CD14-positive monocyte (primary cell): ENCODE results near the gene RAC3. TPM values are rescaled to one million over a fixed set of nuclear protein-coding genes. Genes with fewer than 3 reads are reported as not detected.

Experiments
- DNase-seq, 3 donors: peaks; one replicate each; pipeline ENCODE4 v3.0.0-alpha.2; 2011 to 2022
- H2AFZ ChIP-seq: 2 replicates; pipeline ENCODE4 v1.6.0; 2012; ENCODE audit warnings: mild to moderate bottlenecking, low read depth, low read length, inconsistent platforms; ENCODE audit not compliant: insufficient read depth, poor library complexity, severe bottlenecking
- H3K27ac ChIP-seq, 2 donors: 1 replicate in 1 of 2; 2 replicates in 1 of 2; pipeline ENCODE4 v1.5.1; 2012 to 2013; ENCODE audit warnings: low read length in 2 of 2, control low read depth in 1 of 2, inconsistent platforms in 1 of 2, low read depth in 1 of 2, mild to moderate bottlenecking in 1 of 2
- H3K27me3 ChIP-seq, 2 donors: one replicate each; pipeline versions ENCODE4 v1.6.0 to v1.6.1; 2011 to 2013; ENCODE audit warnings: low read length in 2 of 2; ENCODE audit not compliant: control insufficient read depth in 2 of 2, insufficient read depth in 2 of 2
- H3K36me3 ChIP-seq, 2 donors: replicated peaks in 1 of 2; 1 replicate in 1 of 2; 2 replicates in 1 of 2; pipeline versions ENCODE4 v1.5.1 to v1.6.1; 2012 to 2013; ENCODE audit warnings: low read length in 2 of 2, control low read depth in 1 of 2, inconsistent platforms in 1 of 2, mild to moderate bottlenecking in 1 of 2; ENCODE audit not compliant: insufficient read depth in 2 of 2, control insufficient read depth in 1 of 2
- H3K4me1 ChIP-seq, 2 donors: 1 replicate in 1 of 2; 2 replicates in 1 of 2; pipeline versions ENCODE4 v1.5.1 to v1.6.1; 2012 to 2013; ENCODE audit warnings: low read length in 2 of 2, control low read depth in 1 of 2, inconsistent platforms in 1 of 2, mild to moderate bottlenecking in 1 of 2, moderate library complexity in 1 of 2; ENCODE audit not compliant: insufficient read depth in 2 of 2, control insufficient read depth in 1 of 2
- H3K4me2 ChIP-seq: replicated peaks from 2 replicates; pipeline ENCODE3; 2012; ENCODE audit warnings: low read length, moderate library complexity, mild to moderate bottlenecking; ENCODE audit not compliant: poor library complexity, severe bottlenecking; ENCODE audit errors: extremely low read depth
- H3K4me3 ChIP-seq, 3 experiments: fragments of 200-600 bp in 1 of 3; sonication (generic) in 1 of 3; replicated peaks in 1 of 3; 1 replicate in 2 of 3; 2 replicates in 1 of 3; pipeline ENCODE4 v1.5.1; 2011 to 2013; ENCODE audit warnings: low read length in 3 of 3, mild to moderate bottlenecking in 3 of 3, control low read depth in 2 of 3, low read depth in 2 of 3, inconsistent platforms in 1 of 3, moderate library complexity in 1 of 3
- H3K79me2 ChIP-seq: 2 replicates; pipeline ENCODE4 v1.6.0; 2012; ENCODE audit warnings: mild to moderate bottlenecking, control low read depth, inconsistent platforms, low read length, moderate library complexity; ENCODE audit not compliant: insufficient read depth
- H3K9ac ChIP-seq: 2 replicates; pipeline ENCODE4 v1.6.0; 2017; ENCODE audit warnings: low read length, mild to moderate bottlenecking; ENCODE audit not compliant: insufficient read depth, poor library complexity, severe bottlenecking
- H3K9me3 ChIP-seq, 2 donors: replicated peaks in 1 of 2; 1 replicate in 1 of 2; 2 replicates in 1 of 2; pipeline versions ENCODE4 v1.5.1 to v1.6.1; 2012 to 2013; ENCODE audit warnings: low read length in 2 of 2, control low read depth in 1 of 2; ENCODE audit not compliant: control insufficient read depth in 1 of 2, insufficient read depth in 1 of 2
- H4K20me1 ChIP-seq: 2 replicates; pipeline ENCODE4 v1.6.0; 2012; ENCODE audit warnings: mild to moderate bottlenecking, low read length, control low read depth, moderate library complexity; ENCODE audit not compliant: insufficient read depth
- H3K27ac Mint-ChIP-seq, 7 donors: one replicate each; pipeline ENCODE4 v1.8.0; 2020; ENCODE audit warnings: mild to moderate bottlenecking in 7 of 7, mixed read lengths in 7 of 7, moderate library complexity in 6 of 7, inconsistent platforms in 2 of 7
- H3K27me3 Mint-ChIP-seq, 3 donors: one replicate each; pipeline ENCODE4 v1.8.0; 2021 to 2022; ENCODE audit warnings: low read depth in 3 of 3, mild to moderate bottlenecking in 3 of 3, mixed read lengths in 3 of 3, moderate library complexity in 3 of 3, inconsistent platforms in 1 of 3
- H3K36me3 Mint-ChIP-seq, 2 donors: one replicate each; pipeline ENCODE4 v1.8.0; 2020; ENCODE audit warnings: mixed read lengths in 2 of 2, inconsistent platforms in 1 of 2, mild to moderate bottlenecking in 1 of 2
- H3K4me1 Mint-ChIP-seq: one replicate; pipeline ENCODE4 v1.8.0; 2020; ENCODE audit warnings: mild to moderate bottlenecking, mixed read lengths
- H3K4me3 Mint-ChIP-seq, 2 donors: one replicate each; pipeline ENCODE4 v1.8.0; 2020; ENCODE audit warnings: mild to moderate bottlenecking in 2 of 2, mixed read lengths in 2 of 2, moderate library complexity in 1 of 2
- H3K9me3 Mint-ChIP-seq, 7 donors: one replicate each; pipeline ENCODE4 v1.8.0; 2020 to 2022; ENCODE audit warnings: mixed read lengths in 7 of 7, mild to moderate bottlenecking in 6 of 7, moderate library complexity in 6 of 7, inconsistent platforms in 2 of 7
- WGBS: methylation state at CpG from one replicate; pipeline ENCODE4 v1.1.5; 2013; ENCODE audit warnings: missing lambda C conversion rate; ENCODE audit not compliant: insufficient coverage; 5-methylcytosine and 5-hydroxymethylcytosine counted together
- intact Hi-C, 2 donors: fragments of 100-400 bp; cut with micrococcal nuclease; formaldehyde crosslinking; loops; one replicate each; pipeline versions ENCODE4 v1.15.0 to v1.15.1; 2023
- polyA plus RNA-seq, 3 donors: library from polyadenylated mRNA; depleted of rRNA in 1 of 3; unstranded in 2 of 3; stranded (reverse) in 1 of 3; fragments of 300-500 nt in 2 of 3; fragments of >200 nt in 1 of 3; fragmentation: Illumina TruSeq in 2 of 3; gene quantifications; 1 replicate in 2 of 3; 2 replicates in 1 of 3; pipeline ENCODE4 v1.2.3, GENCODE V29; 2012 to 2021
- TF ChIP-seq, protein P1 (sequence below): fragments of 200-600 bp; IDR thresholded peaks from one replicate; pipeline ENCODE4 v1.8.0; 2022; ENCODE audit warnings: antibody characterized with exemption, mild to moderate bottlenecking

The RAC3 gene
- polyA plus RNA-seq, 3 donors: 1.8 TPM; not detected in 2

- Histone ChIP-seq H3K27ac (no peak overlapping the region), H3K36me3 (peaks cover 9 to 10% of the 10 kb centered on the region in 2 donors), H3K79me2 (no peaks in the 10 kb centered on the region), H2AFZ (no peak overlapping the region), H3K4me2 (no peak overlapping the region), H3K9me3 (no peaks in the 10 kb centered on the region), H3K4me3 (no peak overlapping the region), H3K4me1 (peaks cover 15 to 17% of the 10 kb centered on the region in 2 donors), H4K20me1 (no peaks in the 10 kb centered on the region), H3K9ac (no peak overlapping the region), H3K27me3 (no peaks in the 10 kb centered on the region)
- TF ChIP-seq, protein P1, sequence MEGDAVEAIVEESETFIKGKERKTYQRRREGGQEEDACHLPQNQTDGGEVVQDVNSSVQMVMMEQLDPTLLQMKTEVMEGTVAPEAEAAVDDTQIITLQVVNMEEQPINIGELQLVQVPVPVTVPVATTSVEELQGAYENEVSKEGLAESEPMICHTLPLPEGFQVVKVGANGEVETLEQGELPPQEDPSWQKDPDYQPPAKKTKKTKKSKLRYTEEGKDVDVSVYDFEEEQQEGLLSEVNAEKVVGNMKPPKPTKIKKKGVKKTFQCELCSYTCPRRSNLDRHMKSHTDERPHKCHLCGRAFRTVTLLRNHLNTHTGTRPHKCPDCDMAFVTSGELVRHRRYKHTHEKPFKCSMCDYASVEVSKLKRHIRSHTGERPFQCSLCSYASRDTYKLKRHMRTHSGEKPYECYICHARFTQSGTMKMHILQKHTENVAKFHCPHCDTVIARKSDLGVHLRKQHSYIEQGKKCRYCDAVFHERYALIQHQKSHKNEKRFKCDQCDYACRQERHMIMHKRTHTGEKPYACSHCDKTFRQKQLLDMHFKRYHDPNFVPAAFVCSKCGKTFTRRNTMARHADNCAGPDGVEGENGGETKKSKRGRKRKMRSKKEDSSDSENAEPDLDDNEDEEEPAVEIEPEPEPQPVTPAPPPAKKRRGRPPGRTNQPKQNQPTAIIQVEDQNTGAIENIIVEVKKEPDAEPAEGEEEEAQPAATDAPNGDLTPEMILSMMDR: no peak
- 95% methylated on average over 8 of the region's 9 CpGs for WGBS
- H3K36me3 Mint-ChIP-seq: peaks cover 10 to 11% of the 10 kb centered on the region in 2 donors
- no peak for DNase-seq
- no peak overlapping the region for H3K27ac Mint-ChIP-seq
- peaks cover 1 to 6% (median 4%) of the 10 kb centered on the region in 3 donors for H3K27me3 Mint-ChIP-seq
- H3K4me3 Mint-ChIP-seq: no peak overlapping the region
- intact Hi-C loops: no loop called here
- H3K9me3 Mint-ChIP-seq: peaks cover 0 to 2% (median 0%) of the 10 kb centered on the region in 7 donors
- peaks cover 19% of the 10 kb centered on the region for H3K4me1 Mint-ChIP-seq
Observed at GRCh38 chr17:82042649-82043048, 11.2 kb downstream of the RAC3 start.

GRCh38 chr17:82043507-82043906, 12.0 kb downstream of the RAC3 start:
- DNase-seq: no peak
- Mint-ChIP-seq H3K4me1 (peaks cover 13% of the 10 kb centered on the region), H3K36me3 (peaks cover 13 to 18% of the 10 kb centered on the region in 2 donors), H3K4me3 (no peak overlapping the region), H3K9me3 (peaks cover 0 to 2% (median 0%) of the 10 kb centered on the region in 7 donors), H3K27ac (no peak overlapping the region), H3K27me3 (peaks cover 1 to 4% (median 2%) of the 10 kb centered on the region in 3 donors)
- H3K9me3 ChIP-seq: no peaks in the 10 kb centered on the region
- 92% methylated on average over 10 of the region's 16 CpGs for WGBS
- H3K27me3 ChIP-seq: no peaks in the 10 kb centered on the region
- H3K4me1 ChIP-seq: peaks cover 6 to 9% of the 10 kb centered on the region in 2 donors
- H3K36me3 ChIP-seq: peaks cover 17 to 18% of the 10 kb centered on the region in 2 donors
- no peak overlapping the region for H3K9ac ChIP-seq
- TF ChIP-seq, protein P1: no peak
- H2AFZ ChIP-seq: no peak overlapping the region
- H3K79me2 ChIP-seq: no peaks in the 10 kb centered on the region
- no peaks in the 10 kb centered on the region for H4K20me1 ChIP-seq
- no peak overlapping the region for H3K4me2 ChIP-seq
- H3K4me3 ChIP-seq: no peak overlapping the region
- H3K27ac ChIP-seq: no peak overlapping the region
- intact Hi-C loops: no loop called here
